ENCODE results near the gene SMIM30.
A peak's percentile ranks its signal among the peaks of the same experiment; 100 is the strongest.

- peak; percentile 45 for TF ChIP-seq CTCF (IDR thresholded peaks at IDR 0.05)
- no peak for TF ChIP-seq EZH2 (IDR thresholded peaks at IDR 0.05)
- no peak for TF ChIP-seq EZH2phosphoT487 (IDR thresholded peaks at IDR 0.05)
These were observed 4.4 kb downstream of the SMIM30 start for GRCh38 chr7:113113912-113114311.

Measured in neural progenitor cell (in vitro differentiated cells).